GM12873 (cell line): Measurements from ENCODE around the gene SMIM44.

Experiments
- TF ChIP-seq, protein P1 (sequence below): IDR thresholded peaks from 2 replicates; pipeline ENCODE4 v1.5.1; 2012; ENCODE audit warnings: low read depth, mild to moderate bottlenecking, moderate library complexity, low read length, control low read depth; ENCODE audit not compliant: insufficient read depth; ENCODE audit errors: missing control alignments

The SMIM44 gene

GRCh38 chr19:3477506-3477905 lies 5.7 kb downstream of the SMIM44 start:
- TF ChIP-seq, protein P1, sequence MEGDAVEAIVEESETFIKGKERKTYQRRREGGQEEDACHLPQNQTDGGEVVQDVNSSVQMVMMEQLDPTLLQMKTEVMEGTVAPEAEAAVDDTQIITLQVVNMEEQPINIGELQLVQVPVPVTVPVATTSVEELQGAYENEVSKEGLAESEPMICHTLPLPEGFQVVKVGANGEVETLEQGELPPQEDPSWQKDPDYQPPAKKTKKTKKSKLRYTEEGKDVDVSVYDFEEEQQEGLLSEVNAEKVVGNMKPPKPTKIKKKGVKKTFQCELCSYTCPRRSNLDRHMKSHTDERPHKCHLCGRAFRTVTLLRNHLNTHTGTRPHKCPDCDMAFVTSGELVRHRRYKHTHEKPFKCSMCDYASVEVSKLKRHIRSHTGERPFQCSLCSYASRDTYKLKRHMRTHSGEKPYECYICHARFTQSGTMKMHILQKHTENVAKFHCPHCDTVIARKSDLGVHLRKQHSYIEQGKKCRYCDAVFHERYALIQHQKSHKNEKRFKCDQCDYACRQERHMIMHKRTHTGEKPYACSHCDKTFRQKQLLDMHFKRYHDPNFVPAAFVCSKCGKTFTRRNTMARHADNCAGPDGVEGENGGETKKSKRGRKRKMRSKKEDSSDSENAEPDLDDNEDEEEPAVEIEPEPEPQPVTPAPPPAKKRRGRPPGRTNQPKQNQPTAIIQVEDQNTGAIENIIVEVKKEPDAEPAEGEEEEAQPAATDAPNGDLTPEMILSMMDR, result no peak

- TF ChIP-seq, protein P1, result no peak
Observed at GRCh38 chr19:3476830-3477229, 6.4 kb downstream of the SMIM44 start.

DNA sequence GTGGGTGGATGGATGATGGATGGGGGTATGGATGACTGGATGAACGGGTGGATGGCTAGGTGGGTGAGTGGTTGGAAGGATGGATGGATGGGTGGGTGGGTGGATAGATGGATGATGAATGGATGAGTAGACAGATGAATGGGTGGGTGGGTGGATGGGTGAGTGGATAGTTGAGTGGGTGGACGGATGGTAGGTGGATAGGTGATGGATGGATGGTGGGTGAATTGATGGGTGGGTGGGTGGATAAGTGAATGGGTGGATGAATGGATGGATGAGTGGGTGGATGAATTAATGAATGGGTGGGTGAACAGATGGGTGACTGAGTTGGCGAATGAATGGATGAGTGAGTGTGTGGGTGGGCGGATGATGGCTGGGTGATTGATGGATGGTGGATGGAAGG lies 7.8 kb downstream of the SMIM44 start:
- TF ChIP-seq, protein P1, result no peak

DNA sequence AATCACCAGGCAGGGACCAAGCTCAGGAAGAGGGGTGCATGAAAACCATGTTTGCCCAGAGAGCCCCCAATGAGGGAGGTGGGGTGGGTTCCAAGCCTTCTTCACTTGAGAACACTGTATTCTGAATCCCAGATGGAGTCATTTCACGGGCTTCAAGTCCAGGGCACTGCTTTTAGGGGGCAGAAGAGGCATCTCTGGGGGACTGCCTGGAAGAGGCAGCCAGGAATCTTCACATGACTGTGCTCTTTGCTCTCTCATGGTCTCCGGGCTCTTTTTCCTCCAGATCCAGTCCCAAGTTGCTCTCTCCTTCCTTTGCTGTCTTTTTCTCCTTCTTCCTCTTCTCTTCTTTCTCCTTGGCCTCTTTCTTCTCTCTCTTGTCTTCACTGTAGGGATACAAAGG lies 8.6 kb downstream of the SMIM44 start:
- TF ChIP-seq, protein P1, result no peak

GRCh38 chr19:3474010-3474409 lies 9.2 kb downstream of the SMIM44 start:
- TF ChIP-seq, protein P1, result no peak

DNA sequence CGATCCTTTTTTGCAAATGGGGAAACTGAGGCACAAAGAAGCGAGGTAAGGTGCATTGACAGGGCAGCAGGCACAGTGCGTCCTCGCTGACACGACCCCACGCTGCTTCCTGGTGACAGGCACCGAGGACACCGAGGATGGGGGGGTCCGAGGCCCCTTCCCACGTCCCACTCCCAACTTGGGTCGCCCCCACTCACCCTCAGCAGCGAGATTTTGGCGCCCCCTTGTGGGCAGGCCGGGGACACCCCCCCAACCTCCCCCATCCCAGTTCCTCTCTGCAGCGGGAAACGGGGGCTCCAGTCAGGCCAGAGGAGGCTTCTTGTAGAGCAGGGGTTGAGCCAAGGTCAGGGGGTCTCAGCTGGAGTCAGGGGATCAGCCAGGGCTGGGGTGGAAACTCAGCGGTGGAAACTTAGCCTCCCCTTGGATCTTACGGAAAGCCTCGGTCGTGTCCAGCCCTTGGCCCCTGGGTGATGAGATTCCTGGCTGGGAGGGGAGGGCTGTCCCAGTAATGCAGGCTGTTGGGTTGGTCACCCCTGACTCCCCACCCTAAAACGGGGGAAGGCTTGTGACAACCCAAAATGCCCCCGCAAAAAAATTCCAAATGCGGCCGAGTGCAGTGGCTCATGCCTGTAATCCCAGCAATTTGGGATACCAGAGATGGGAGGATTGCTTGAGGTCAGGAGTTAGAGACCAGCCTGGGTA lies 11.1 kb downstream of the SMIM44 start:
- TF ChIP-seq, protein P1, result peak; percentile 86

DNA sequence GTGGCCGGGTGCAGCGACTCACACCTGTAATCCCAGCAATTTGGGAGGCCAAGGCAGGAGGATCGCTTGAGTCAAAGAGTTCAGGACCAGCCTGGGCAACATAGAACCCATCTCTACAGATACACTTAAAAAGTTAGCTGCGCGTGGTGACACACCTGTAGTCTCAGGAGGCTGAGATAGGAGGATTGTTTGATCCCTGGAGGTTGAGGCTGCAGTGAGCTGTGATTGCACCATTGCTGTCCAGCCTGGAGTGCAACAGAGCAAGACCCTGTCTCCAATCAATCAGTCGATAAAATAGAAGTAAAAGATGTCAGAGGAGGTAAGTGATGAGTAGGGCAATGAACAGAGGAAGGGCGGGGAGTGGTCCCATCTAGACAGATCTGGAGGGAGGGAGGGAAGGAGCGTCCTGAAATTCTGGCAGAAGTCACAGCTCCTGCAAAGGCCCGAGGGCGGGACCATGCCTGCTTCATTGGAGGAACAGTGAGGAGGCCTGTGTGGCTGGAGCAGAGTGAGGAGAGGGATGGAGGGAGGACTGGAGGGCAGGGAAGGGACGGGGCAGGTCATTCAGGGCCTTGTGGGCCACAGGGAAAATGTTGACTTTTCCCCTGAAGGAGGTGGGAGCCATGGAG lies 12.6 kb downstream of the SMIM44 start:
- TF ChIP-seq, protein P1, result no peak
